WTC11 (cell line): ENCODE data around the gene SMPD1. TPM values are rescaled to one million over a fixed set of nuclear protein-coding genes. Genes with fewer than 3 reads are reported as not detected.

Source experiments
- ATAC-seq: fragments of 200-7000 bp; cut with Tn5 transposase; 2 replicates; pipeline ENCODE4 v1.10.0; 2021; ENCODE audit warnings: mild to moderate bottlenecking, moderate library complexity
- CTCF ChIA-PET: fragments of 300-600 bp; sonication (Branson Sonifier 250); formaldehyde crosslinking; loops from one replicate; lab custom pipeline; 2021; ENCODE audit warnings: antibody characterized with exemption; lab: Charles Lee
- POLR2A ChIA-PET: fragments of 350-600 bp; sonication (Branson Sonifier 250); formaldehyde crosslinking; loops from one replicate; lab custom pipeline; 2021; ENCODE audit warnings: antibody characterized with exemption; lab: Charles Lee
- DNase-seq: peaks from one replicate; pipeline ENCODE4 v3.0.0; 2021; ENCODE audit warnings: low spot score
- H3K27ac Mint-ChIP-seq: 2 replicates; pipeline ENCODE4 v1.8.0; 2021; ENCODE audit warnings: mixed read lengths
- H3K27me3 Mint-ChIP-seq: 2 replicates; pipeline ENCODE4 v1.8.0; 2021; ENCODE audit warnings: low read depth, mild to moderate bottlenecking, moderate library complexity, mixed read lengths
- H3K36me3 Mint-ChIP-seq: 2 replicates; pipeline ENCODE4 v1.8.0; 2021; ENCODE audit warnings: mixed read lengths
- H3K4me1 Mint-ChIP-seq: 2 replicates; pipeline ENCODE4 v1.8.0; 2022; ENCODE audit warnings: mixed read lengths
- H3K4me3 Mint-ChIP-seq: 2 replicates; pipeline ENCODE4 v1.8.0; 2021; ENCODE audit warnings: mild to moderate bottlenecking, moderate library complexity, mixed read lengths
- H3K9me3 Mint-ChIP-seq: 2 replicates; pipeline ENCODE4 v1.8.0; 2021; ENCODE audit warnings: mixed read lengths
- AR ChIP-seq: fragments of 250-450 bp; sonication (Bioruptor Pico); IDR thresholded peaks from 2 replicates; pipeline ENCODE4 v1.9.0; 2021; ENCODE audit warnings: mild to moderate bottlenecking
- E2F4 ChIP-seq: sonication (generic); formaldehyde crosslinking; IDR thresholded peaks from 2 replicates; pipeline ENCODE4 v1.8.1; 2022; ENCODE audit warnings: low read depth, mild to moderate bottlenecking, moderate library complexity, missing genetic modification reagents, borderline replicate concordance
- FOXK1 ChIP-seq: sonication (generic); formaldehyde crosslinking; IDR thresholded peaks from 2 replicates; pipeline ENCODE4 v1.8.0; 2022; ENCODE audit warnings: mild to moderate bottlenecking, moderate library complexity, missing genetic modification reagents
- FOXP4 ChIP-seq: sonication (generic); formaldehyde crosslinking; IDR thresholded peaks from 2 replicates; pipeline ENCODE4 v1.8.0; 2022; ENCODE audit warnings: mild to moderate bottlenecking, missing genetic modification reagents
- GRHL2 ChIP-seq: fragments of 250-450 bp; sonication (Bioruptor Pico); IDR thresholded peaks from 2 replicates; pipeline ENCODE4 v1.8.0; 2022; ENCODE audit warnings: mild to moderate bottlenecking, moderate library complexity; ENCODE audit not compliant: insufficient replicate concordance, severe bottlenecking
- GTF2I ChIP-seq: fragments of 250-450 bp; sonication (Bioruptor Pico); conservative IDR thresholded peaks from 2 replicates; pipeline ENCODE4 v1.4.0; 2021; ENCODE audit warnings: mild to moderate bottlenecking
- IRF1 ChIP-seq: sonication (generic); formaldehyde crosslinking; IDR thresholded peaks from 2 replicates; pipeline ENCODE4 v1.8.0; 2023; ENCODE audit warnings: missing genetic modification reagents
- IRF2 ChIP-seq: sonication (generic); formaldehyde crosslinking; IDR thresholded peaks from 2 replicates; pipeline ENCODE4 v1.8.0; 2022; ENCODE audit warnings: low read depth, missing genetic modification reagents, borderline replicate concordance
- MAX ChIP-seq: sonication (generic); formaldehyde crosslinking; IDR thresholded peaks from 2 replicates; pipeline ENCODE4 v1.8.0; 2022; ENCODE audit warnings: mild to moderate bottlenecking, missing genetic modification reagents
- NR1H2 ChIP-seq: sonication (generic); formaldehyde crosslinking; IDR thresholded peaks from 2 replicates; pipeline ENCODE4 v1.9.0; 2021; ENCODE audit warnings: mild to moderate bottlenecking, moderate library complexity, missing genetic modification reagents
- SOX15 ChIP-seq: fragments of 250-450 bp; sonication (Bioruptor Pico); IDR thresholded peaks from 2 replicates; pipeline ENCODE4 v1.9.0; 2021; ENCODE audit warnings: mild to moderate bottlenecking
- TEAD1 ChIP-seq: sonication (generic); formaldehyde crosslinking; IDR thresholded peaks from 2 replicates; pipeline ENCODE4 v1.8.0; 2022; ENCODE audit warnings: mild to moderate bottlenecking, missing genetic modification reagents
- TP53 ChIP-seq: sonication (generic); formaldehyde crosslinking; IDR thresholded peaks from 2 replicates; pipeline ENCODE4 v1.8.1; 2023; ENCODE audit warnings: mild to moderate bottlenecking, missing genetic modification reagents
- USF2 ChIP-seq: sonication (generic); formaldehyde crosslinking; IDR thresholded peaks from 2 replicates; pipeline ENCODE4 v1.8.1; 2023; ENCODE audit warnings: mild to moderate bottlenecking, missing genetic modification reagents, moderate library complexity
- ZNF512 ChIP-seq: sonication (generic); formaldehyde crosslinking; IDR thresholded peaks from 2 replicates; pipeline ENCODE4 v1.8.1; 2022; ENCODE audit warnings: missing genetic modification reagents, borderline replicate concordance
- ZNF532 ChIP-seq: fragments of 250-450 bp; sonication (Bioruptor Pico); IDR thresholded peaks from 2 replicates; pipeline ENCODE4 v1.9.0; 2021; ENCODE audit warnings: mild to moderate bottlenecking, borderline replicate concordance
- ZSCAN18 ChIP-seq: fragments of 250-450 bp; sonication (Bioruptor Pico); IDR thresholded peaks from 2 replicates; pipeline ENCODE4 v2.1.2; 2022; ENCODE audit warnings: mild to moderate bottlenecking, moderate library complexity
- total RNA-seq: library from RNA; stranded (reverse); gene quantifications from 3 replicates; pipeline ENCODE4 v1.2.3, GENCODE V29; 2021

Gene SMPD1
- total RNA-seq, 1 experiment from 2014 or later = 4.4 TPM

- H3K27me3 Mint-ChIP-seq = peaks cover 15% of the 10 kb centered on the region
- H3K4me3 Mint-ChIP-seq = no peak overlapping the region
- H3K36me3 Mint-ChIP-seq = no peaks in the 10 kb centered on the region
- TF ChIP-seq GTF2I (CRISPR knock-in tag) (no peak), TP53 (no peak), SOX15 (CRISPR knock-in tag) (no peak), IRF2 (CRISPR knock-in tag) (no peak), IRF1 (CRISPR knock-in tag) (no peak), AR (CRISPR knock-in tag) (no peak), E2F4 (CRISPR knock-in tag) (no peak), ZSCAN18 (no peak), FOXP4 (CRISPR knock-in tag) (no peak), ZNF512 (CRISPR knock-in tag) (no peak), NR1H2 (CRISPR knock-in tag) (no peak), TEAD1 (no peak), USF2 (no peak), MAX (CRISPR knock-in tag) (no peak), ZNF532 (CRISPR knock-in tag) (no peak), GRHL2 (CRISPR knock-in tag) (no peak), FOXK1 (CRISPR knock-in tag) (no peak)
- ChIA-PET POLR2A (no interaction called here), CTCF (interaction anchor here (1.4 kb wide), 1 partner anchor 28 kb away, joined by 3 read pairs; no protein-coding TSS in a partner anchor)
- DNase-seq = no peak
- no peaks in the 10 kb centered on the region for H3K9me3 Mint-ChIP-seq
- no peak overlapping the region for H3K27ac Mint-ChIP-seq
- peaks cover 12% of the 10 kb centered on the region for H3K4me1 Mint-ChIP-seq
- no peak for ATAC-seq
These were observed 25.5 kb downstream of the SMPD1 start for GRCh38 chr11:6415797-6416196.
